Kidney epithelial cell (primary cell): Measurements from ENCODE around the gene FAM120B. TPM values are rescaled to one million over a fixed set of nuclear protein-coding genes. Genes with fewer than 3 reads are reported as not detected.

Experiments
- DNase-seq: peaks from one replicate; pipeline ENCODE4 v3.0.0-alpha.2; 2010; ENCODE audit warnings: low read depth
- H3K27me3 ChIP-seq: 2 replicates; pipeline ENCODE4 v1.6.0; 2011; ENCODE audit warnings: low read length; ENCODE audit not compliant: control insufficient read depth, insufficient read depth
- H3K36me3 ChIP-seq: 2 replicates; pipeline ENCODE4 v1.5.1; 2011; ENCODE audit warnings: low read length; ENCODE audit not compliant: control insufficient read depth, insufficient read depth
- H3K4me3 ChIP-seq: 2 replicates; pipeline ENCODE4 v1.5.1; 2011; ENCODE audit warnings: low read depth, mild to moderate bottlenecking, control low read depth, low read length
- CTCF ChIP-seq: IDR thresholded peaks from 2 replicates; pipeline ENCODE4 v1.5.1; 2011; ENCODE audit warnings: mild to moderate bottlenecking, moderate library complexity, low read length, control low read depth, inconsistent platforms; ENCODE audit not compliant: insufficient read depth, poor library complexity, severe bottlenecking
- total RNA-seq: library from RNA; depleted of rRNA; stranded (reverse); fragments of >200 nt; gene quantifications from 2 replicates; pipeline ENCODE4 v1.2.3, GENCODE V29; 2015

FAM120B gene
- total RNA-seq, 1 donor from 2014 or later, result 12.4 TPM

DNA sequence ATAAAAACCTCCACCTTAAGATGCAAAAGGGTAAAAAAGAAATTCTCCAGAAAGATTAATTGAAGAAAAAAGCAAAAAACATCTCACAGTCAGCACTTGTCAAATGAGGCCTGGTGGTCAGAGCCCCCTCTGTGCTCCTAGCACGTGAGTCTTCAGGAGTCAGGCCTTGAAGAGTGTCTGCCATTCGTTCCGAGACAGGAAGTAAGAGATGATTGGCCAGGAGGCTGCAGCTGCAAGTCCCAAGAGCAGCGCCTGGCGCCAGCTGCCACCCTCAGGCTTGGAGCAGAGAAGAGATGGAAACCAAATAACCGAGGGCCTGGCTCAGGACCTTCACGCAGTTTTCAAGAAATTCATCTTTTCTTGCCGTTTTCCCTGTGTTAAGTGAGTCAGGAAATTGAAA is 65.0 kb downstream of the FAM120B start:
- no peaks in the 10 kb centered on the region for H3K36me3 ChIP-seq
- no peak overlapping the region for H3K4me3 ChIP-seq
- no peak for TF ChIP-seq CTCF
- no peak for DNase-seq
- H3K27me3 ChIP-seq, result no peaks in the 10 kb centered on the region

- Histone ChIP-seq H3K27me3 (no peaks in the 10 kb centered on the region), H3K36me3 (no peaks in the 10 kb centered on the region), H3K4me3 (no peak overlapping the region)
- no peak for DNase-seq
- no peak for TF ChIP-seq CTCF
These were observed 66.1 kb downstream of the FAM120B start for GRCh38 chr6:170372380-170373325.

DNA sequence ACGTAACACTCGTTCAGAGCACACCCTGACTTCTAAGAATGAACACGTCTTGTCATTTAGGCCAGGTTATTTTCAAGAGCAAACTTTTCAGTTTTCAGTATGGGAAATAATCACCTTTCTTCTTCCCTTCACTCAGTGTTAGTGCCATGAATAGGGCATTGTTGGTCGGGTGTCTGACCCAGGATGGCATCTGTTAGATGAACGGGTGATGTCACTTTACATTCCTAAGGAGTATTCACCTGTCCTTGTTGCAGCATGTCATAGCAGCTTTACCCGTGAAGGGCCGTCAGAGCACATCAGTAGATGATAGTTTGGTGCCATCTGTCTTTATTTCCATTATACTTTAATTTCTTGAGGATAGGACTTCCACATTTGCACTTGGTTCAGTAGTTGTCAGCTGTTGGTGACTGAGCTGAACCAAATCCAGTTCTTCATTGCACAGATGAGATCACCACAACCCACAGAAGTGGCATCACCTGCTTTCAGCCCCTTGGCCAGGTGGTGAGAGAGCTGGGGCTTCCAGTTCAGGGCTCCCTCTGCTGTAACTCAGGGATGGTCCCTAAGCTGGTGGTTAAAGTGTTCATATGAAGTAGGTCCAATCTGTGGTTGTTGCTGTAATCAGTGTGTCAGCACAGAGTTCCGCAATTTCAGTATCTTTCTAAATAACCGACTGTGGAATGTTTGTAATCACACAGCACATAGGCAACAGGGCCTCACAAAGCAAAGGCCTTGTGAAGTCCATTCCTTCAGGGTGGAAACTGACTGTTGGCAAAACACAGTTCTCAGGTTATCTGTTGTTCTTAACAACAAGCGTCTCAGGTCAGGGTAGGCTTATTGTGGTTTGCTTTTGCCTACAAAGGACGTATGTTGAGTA is 68.2 kb downstream of the FAM120B start:
- TF ChIP-seq CTCF, result no peak
- no peaks in the 10 kb centered on the region for H3K27me3 ChIP-seq
- no peaks in the 10 kb centered on the region for H3K36me3 ChIP-seq
- no peak overlapping the region for H3K4me3 ChIP-seq
- no peak for DNase-seq

- DNase-seq, result no peak
- Histone ChIP-seq H3K27me3 (no peaks in the 10 kb centered on the region), H3K4me3 (no peak overlapping the region), H3K36me3 (no peaks in the 10 kb centered on the region)
- no peak for TF ChIP-seq CTCF
These were observed 69.1 kb downstream of the FAM120B start for GRCh38 chr6:170375661-170376060.

GRCh38 chr6:170376386-170377043 is 70.0 kb downstream of the FAM120B start:
- Histone ChIP-seq H3K4me3 (no peak overlapping the region), H3K27me3 (no peaks in the 10 kb centered on the region), H3K36me3 (no peaks in the 10 kb centered on the region)
- no peak for DNase-seq
- TF ChIP-seq CTCF, result no peak
